ENCODE results near the gene HIPK4. TPM values are rescaled to one million over a fixed set of nuclear protein-coding genes. Genes with fewer than 3 reads are reported as not detected.

The HIPK4 gene
- total and polyA plus RNA-seq, 2 of the 4 experiments (the other 2 are of a cell fraction): 0.12 to 0.18 TPM

- no TSS peak for BruUV-seq (replicated peaks)
- H3K4me2 ChIP-seq (ENCODE audit: low read depth, low read length): no peak overlapping the region
- H2BK15ac ChIP-seq (ENCODE audit: low read depth, low read length): no peak overlapping the region
- H2AFZ ChIP-seq (replicated peaks; ENCODE audit: low read length, poor library complexity): no peak overlapping the region
- ATAC-seq (ENCODE audit: low read depth) (no peak), DNase-seq (no peak)
- no peak overlapping the region for H2BK120ac ChIP-seq (ENCODE audit: low read depth, low read length)
- H3K56ac ChIP-seq (ENCODE audit: extremely low read depth, insufficient read depth, low read length): no peak overlapping the region
- no peak overlapping the region for H3K4ac ChIP-seq (ENCODE audit: low read depth, low read length)
- H2AK9ac ChIP-seq (replicated peaks; ENCODE audit: low read depth, low read length, poor library complexity): no peak overlapping the region
- dilution Hi-C loops (cut with HindIII; ENCODE audit: low sequenced_read_pairs, unreplicated experiment): no loop called here
- in situ Hi-C loops (cut with MboI; ENCODE audit: low sequenced_read_pairs): no loop called here
- 80% methylated on average over 1 of the region's 6 CpGs; no CpG with 5 or more reads in 1 of the 2 experiments for WGBS, 2 experiments (ENCODE audit: extremely low coverage in 2 of 2, insufficient read length in 1 of 2)
- no peak overlapping the region for H2BK5ac ChIP-seq (ENCODE audit: low read depth, low read length, poor library complexity, severe bottlenecking)
- H3K9me3 ChIP-seq (ENCODE audit: control insufficient read depth, insufficient read depth, low read length): no peaks in the 10 kb centered on the region
- POLR2A ChIA-PET (ENCODE audit: unreplicated experiment): no interaction called here
- no peaks in the 10 kb centered on the region for H3K9me1 ChIP-seq (ENCODE audit: insufficient read depth, low read length)
- no peaks in the 10 kb centered on the region for H3K27me3 ChIP-seq (ENCODE audit: control insufficient read depth, insufficient read depth, low read length)
- H3K14ac ChIP-seq (replicated peaks; ENCODE audit: low read depth, low read length): no peak overlapping the region
- peaks cover 46% of the 10 kb centered on the region for H3K36me3 ChIP-seq (ENCODE audit: control insufficient read depth, insufficient read depth, low read length)
- no peak overlapping the region for H4K91ac ChIP-seq (ENCODE audit: insufficient read depth, low read depth, low read length)
- H4K8ac ChIP-seq (ENCODE audit: low read depth in 2 of 2, low read length in 2 of 2): no peak overlapping the region
- H2BK20ac ChIP-seq (ENCODE audit: low read depth, low read length): no peak overlapping the region
- CTCF ChIA-PET: no interaction called here
- intact Hi-C loops (cut with micrococcal nuclease): no loop called here
- peaks cover 0 to 22% of the 10 kb centered on the region in 2 experiments; a peak in 3 of 4 replicates for H3K79me1 ChIP-seq (ENCODE audit: low read depth in 1 of 2, low read length in 2 of 2)
- no peak overlapping the region for H3K4me3 ChIP-seq (ENCODE audit: insufficient read depth, low read depth, low read length)
- H3K4me1 ChIP-seq (ENCODE audit: control insufficient read depth, insufficient read depth, low read length): no peaks in the 10 kb centered on the region
- no peak overlapping the region for H2AK5ac ChIP-seq (ENCODE audit: low read depth, low read length)
- peaks cover 9% of the 10 kb centered on the region; the same call in 1 of the 2 replicates for H4K20me1 ChIP-seq (ENCODE audit: insufficient read depth, low read length)
- H3K27ac ChIP-seq (ENCODE audit: insufficient read depth, low read length): no peak overlapping the region
- no peak overlapping the region for H3K23ac ChIP-seq (ENCODE audit: low read depth, low read length)
- TF ChIP-seq RCOR1 (IDR thresholded peaks at IDR 0.05; ENCODE audit: insufficient replicate concordance, low read length) (no peak), MXI1 (IDR thresholded peaks at IDR 0.05; ENCODE audit: borderline replicate concordance, low read depth, low read length) (no peak), ELK1 (IDR thresholded peaks at IDR 0.05; ENCODE audit: borderline replicate concordance, low read depth, low read length) (no peak), CTCF (conservative IDR thresholded peaks at IDR 0.05; ENCODE audit: low read depth, low read length) (no peak), MAFK (IDR thresholded peaks at IDR 0.05; ENCODE audit: low read depth, low read length) (no peak), RFX5 (IDR thresholded peaks at IDR 0.05; ENCODE audit: low read depth, low read length) (no peak), FOS (IDR thresholded peaks at IDR 0.05; ENCODE audit: low read depth, low read length) (no peak), NFE2L2 (IDR thresholded peaks at IDR 0.05; ENCODE audit: low read depth, low read length) (no peak), CEBPB (IDR thresholded peaks at IDR 0.05; ENCODE audit: low read depth, low read length) (no peak), CHD1 (IDR thresholded peaks at IDR 0.05; ENCODE audit: low read depth, low read length) (no peak), POLR2A (IDR thresholded peaks at IDR 0.05; ENCODE audit: low read depth, low read length) (no peak), BHLHE40 (IDR thresholded peaks at IDR 0.05; ENCODE audit: low read depth, low read length) (no peak), SMC3 (IDR thresholded peaks at IDR 0.05; ENCODE audit: low read depth, low read length) (no peak), RAD21 (IDR thresholded peaks at IDR 0.05; ENCODE audit: low read length) (no peak), MAZ (IDR thresholded peaks at IDR 0.05; ENCODE audit: borderline replicate concordance, low read depth, low read length) (no peak), USF2 (IDR thresholded peaks at IDR 0.05; ENCODE audit: low read depth, low read length) (no peak)
- no peak overlapping the region for H4K5ac ChIP-seq (ENCODE audit: low read depth, low read length)
- no peak overlapping the region for H3K9ac ChIP-seq (ENCODE audit: low read depth, low read length)
- H3K18ac ChIP-seq (ENCODE audit: low read depth, low read length): no peak overlapping the region
These were observed 57.3 kb downstream of the HIPK4 start for GRCh38 chr19:40332669-40333068.

Data from IMR-90 (cell line).